GM21723 (cell line): ENCODE results near the gene MYL10.

Experiments used
- ATAC-seq: cut with Tn5 transposase; IDR thresholded peaks from one replicate; pipeline ENCODE4 v1.9.1; 2021; ENCODE audit warnings: mild to moderate bottlenecking, moderate library complexity; ENCODE audit not compliant: unreplicated experiment

Gene MYL10

DNA sequence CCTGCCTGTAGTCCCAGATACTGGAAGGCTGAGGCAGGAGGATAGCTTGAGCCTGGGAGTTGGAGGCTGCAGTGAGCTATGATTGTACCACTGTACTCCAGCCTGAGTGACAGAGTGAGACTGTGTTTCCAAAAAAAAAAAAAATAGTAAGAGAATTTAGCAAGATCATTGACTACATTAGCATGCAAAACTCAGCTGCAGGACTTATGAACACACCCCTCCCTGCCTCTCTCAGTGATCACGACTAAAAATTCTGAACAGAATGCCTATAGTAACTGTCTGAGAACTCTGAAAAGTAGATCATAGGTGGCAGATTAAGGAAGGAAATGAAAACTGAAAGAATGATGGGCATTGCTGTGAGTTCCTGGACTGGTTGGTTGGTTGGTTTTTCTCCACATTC lies 50.5 kb downstream of the MYL10 start:
- ATAC-seq, result no peak

- no peak for ATAC-seq
These were observed 52.1 kb downstream of the MYL10 start for GRCh38 chr7:101576998-101577397.

GRCh38 chr7:101575721-101576120 lies 53.4 kb downstream of the MYL10 start:
- no peak for ATAC-seq

DNA sequence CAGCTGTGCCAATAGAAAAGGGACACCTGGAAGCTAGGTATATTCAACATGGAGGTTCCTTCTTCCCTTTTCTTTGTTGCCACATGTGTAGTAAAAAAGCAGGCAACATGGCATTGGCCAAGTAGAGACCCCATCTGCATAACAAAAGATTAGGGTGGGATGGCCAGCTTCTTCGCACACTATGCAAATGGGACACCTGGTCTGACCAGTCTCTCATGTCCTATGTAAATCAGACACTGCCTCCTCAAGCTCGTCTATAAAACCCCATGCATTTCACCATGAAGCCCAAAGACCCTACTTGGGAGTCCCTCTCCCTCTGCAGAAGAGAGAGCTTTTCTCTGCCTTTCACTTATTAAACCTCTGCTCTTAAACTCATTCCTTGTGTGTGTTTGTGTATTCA lies 53.9 kb downstream of the MYL10 start:
- ATAC-seq, result no peak

- ATAC-seq, result no peak
These were observed 56.9 kb downstream of the MYL10 start for GRCh38 chr7:101572156-101572555.

DNA sequence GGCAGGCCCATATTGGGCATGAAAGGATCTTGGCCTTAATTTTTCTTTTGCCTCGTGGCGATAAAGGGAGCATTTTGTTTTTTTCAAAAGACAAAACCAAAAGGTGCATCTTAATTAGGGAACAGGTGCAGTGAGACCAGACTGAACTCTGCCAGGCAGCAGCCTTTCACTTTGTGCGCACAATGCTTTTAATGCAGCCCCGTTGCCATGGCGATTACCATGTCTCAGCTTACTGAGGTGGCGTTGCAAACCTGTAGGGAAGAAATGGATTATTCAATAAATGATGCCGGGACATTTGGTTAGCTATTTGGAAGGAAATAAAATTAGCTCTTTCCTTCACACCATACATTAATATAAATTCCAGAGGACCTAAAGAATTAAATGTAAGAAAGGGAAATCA lies 61.9 kb downstream of the MYL10 start:
- no peak for ATAC-seq

DNA sequence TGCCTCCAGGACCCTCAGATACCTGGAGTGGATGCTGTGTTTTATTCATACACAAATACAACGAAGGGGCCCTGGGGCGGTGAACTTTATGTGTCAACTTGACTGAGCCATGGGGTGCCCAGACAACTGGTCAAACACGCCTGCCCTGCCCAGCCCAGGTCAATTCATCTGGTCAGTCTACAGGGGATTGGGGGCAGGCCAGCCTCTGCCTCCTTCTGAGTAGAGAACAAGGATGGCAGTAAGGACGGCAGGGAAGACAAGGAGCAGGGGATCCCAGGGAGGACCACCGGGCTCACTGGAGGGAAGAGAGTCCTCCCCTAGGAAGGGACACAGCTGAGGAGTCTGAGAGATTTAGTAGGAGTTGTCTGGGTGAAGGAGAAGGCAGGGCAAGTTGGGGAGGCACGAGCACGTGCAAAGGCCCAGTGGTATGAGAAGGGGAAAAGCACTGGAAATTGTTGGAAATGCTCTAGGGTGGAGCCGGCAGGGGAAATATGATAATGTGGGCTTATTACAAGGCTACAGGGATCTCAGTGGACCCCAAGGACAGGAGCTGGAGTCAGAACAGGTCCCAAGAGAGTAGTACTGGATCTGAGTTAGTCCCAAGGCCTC lies 63.4 kb downstream of the MYL10 start:
- ATAC-seq, result no peak

GRCh38 chr7:101564778-101565211 lies 64.3 kb downstream of the MYL10 start:
- no peak for ATAC-seq

- ATAC-seq, result no peak
These were observed 64.9 kb downstream of the MYL10 start for GRCh38 chr7:101563943-101564777.
